Pulmonary artery endothelial cell (primary cell): ENCODE measurements around the gene THSD1. TPM values are rescaled to one million over a fixed set of nuclear protein-coding genes. Genes with fewer than 3 reads are reported as not detected.
"Not testable (repeated sequence)": the region's sequence is repeated elsewhere in the genome, so short reads cannot be mapped to it uniquely, and the experiment has no call there.

ENCODE experiments used
- DNase-seq: peaks from one replicate; pipeline ENCODE4 v3.0.0-alpha.2; 2011; ENCODE audit warnings: low read depth, low spot score
- total RNA-seq: library from RNA; depleted of rRNA; stranded (reverse); fragments of >200 nt; gene quantifications from 2 replicates; pipeline ENCODE4 v1.2.3, GENCODE V29; 2014

The THSD1 gene
- total RNA-seq, 1 donor from 2014 or later, result 44.6 TPM

GRCh38 chr13:52356327-52356726 is 49.6 kb downstream of the THSD1 start:
- DNase-seq, result no peak

- DNase-seq, result no peak
Measured at GRCh38 chr13:52353193-52353592, 52.8 kb downstream of the THSD1 start.

- no peak for DNase-seq
Measured at GRCh38 chr13:52348983-52349780, 56.8 kb downstream of the THSD1 start.

- peak; percentile 52 for DNase-seq
Measured at GRCh38 chr13:52348071-52348470, 57.9 kb downstream of the THSD1 start.

GRCh38 chr13:52345631-52346251 is 60.2 kb downstream of the THSD1 start:
- DNase-seq, result no peak

- DNase-seq, result peak; percentile 22
Measured at GRCh38 chr13:52345048-52345447, 60.9 kb downstream of the THSD1 start.

GRCh38 chr13:52344108-52344507 is 61.9 kb downstream of the THSD1 start:
- no peak for DNase-seq

- not testable (repeated sequence) for DNase-seq
Measured at GRCh38 chr13:52342203-52342602, 63.8 kb downstream of the THSD1 start.

- not testable (repeated sequence) for DNase-seq
Measured at GRCh38 chr13:52337828-52338455, 68.0 kb downstream of the THSD1 start.

- DNase-seq, result not testable (repeated sequence)
Measured at GRCh38 chr13:52334107-52334506, 71.9 kb downstream of the THSD1 start.

- DNase-seq, result not testable (repeated sequence)
Measured at GRCh38 chr13:52331844-52332243, 74.1 kb downstream of the THSD1 start.

Other genes starting within 250 kb of the THSD1 start
- 8.5 and 16.9 TPM in 2 replicates for gene NEK3, start 246.6 kb downstream of the THSD1 start, total RNA-seq
- 19.1 and 20.8 TPM in 2 replicates for gene VPS36, start 44.5 kb upstream of the THSD1 start, total RNA-seq
- 27.4 and 45.2 TPM in 2 replicates for gene CKAP2, start 49.3 kb upstream of the THSD1 start, total RNA-seq
- gene HNRNPA1L2, start 236.3 kb upstream of the THSD1 start, total RNA-seq, result 3.4 and 4.3 TPM in 2 replicates
- gene SUGT1, start 246.7 kb upstream of the THSD1 start, total RNA-seq, result 59.0 and 111 TPM in 2 replicates